Measurements from ENCODE around the gene DEDD2.

GRCh38 chr19:42228641-42229040, 11.2 kb upstream of the DEDD2 start:
- TF ChIP-seq POLR2A (IDR thresholded peaks at IDR 0.05) = no peak
- no peak for TF ChIP-seq CTCF (IDR thresholded peaks at IDR 0.05)

All from thyroid gland (tissue), 4 donors.